ENCODE measurements around the gene DLX1. TPM values are rescaled to one million over a fixed set of nuclear protein-coding genes. Genes with fewer than 3 reads are reported as not detected.

The DLX1 gene
- total RNA-seq, 1 experiment from 2014 or later = 2.0 TPM

DNA sequence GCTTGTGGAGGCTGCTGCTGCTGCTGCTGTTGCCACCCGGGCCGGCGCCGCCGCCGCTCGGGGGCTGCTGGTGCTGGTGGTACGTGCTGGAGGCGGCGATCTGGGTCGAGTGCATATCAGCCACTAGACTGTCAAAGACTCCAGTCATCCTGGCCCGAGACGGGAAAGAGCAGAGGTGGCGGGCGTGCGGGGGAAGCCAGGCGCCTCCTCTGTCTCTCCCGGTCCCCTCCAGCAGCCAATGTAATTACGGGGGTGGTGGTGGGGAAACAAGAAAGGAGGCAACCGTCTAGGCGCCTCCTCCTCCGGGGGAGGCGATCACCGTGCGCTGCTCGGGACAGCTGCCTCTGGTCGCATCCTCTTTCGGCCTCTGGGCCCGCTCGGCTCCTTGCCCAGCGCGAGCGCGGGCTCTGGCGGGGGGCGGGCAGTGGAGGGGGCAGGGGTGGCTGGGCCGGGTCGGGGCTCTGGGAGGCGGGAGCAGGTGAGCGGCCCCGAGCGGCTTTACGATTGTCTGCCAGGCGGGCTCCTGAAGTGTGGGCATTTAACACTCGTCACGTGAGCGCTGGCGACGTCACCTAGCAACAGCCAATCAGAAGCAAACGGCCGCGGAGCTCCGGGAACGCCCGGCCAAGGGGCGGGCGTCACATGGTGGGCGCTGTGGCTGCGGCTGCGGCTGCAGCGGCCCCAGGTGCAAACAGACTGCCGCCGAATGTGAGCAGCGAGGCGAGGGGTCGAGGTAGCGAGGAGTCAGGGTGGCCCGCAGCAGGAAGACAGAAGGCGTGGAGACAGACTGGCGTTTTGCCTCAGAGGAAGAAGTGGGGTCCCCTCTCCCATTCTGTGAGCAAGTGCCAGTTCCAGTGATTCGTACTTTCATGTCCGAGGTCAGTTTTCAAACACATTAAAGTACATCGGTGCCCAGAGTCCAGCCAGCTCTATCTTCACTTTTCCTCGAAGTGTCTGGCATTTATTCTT, 17.4 kb downstream of the DLX1 start, which contains the start of gene DLX2:
TSS of gene DLX2 (minus strand) at position 510 of the 969 bp plus-strand sequence. CDS start at position 148, 362 bp downstream.
- CTCF ChIA-PET = interaction anchor here (0.6 to 2.0 kb wide), 12 partner anchors 8 to 529 kb away, joined by 3 to 8 read pairs (median 4); no protein-coding TSS in a partner anchor
- POLR2A ChIA-PET = interaction anchor here (0.6 to 1.0 kb wide), 7 partner anchors 8 to 289 kb away, joined by 3 read pairs; partner anchors contain the start of gene HAT1
- RAD21 ChIA-PET (ENCODE audit: low non-redundant PET in 1 of 2, low total read pairs in 2 of 2, uncharacterized antibody in 2 of 2, unreplicated experiment in 2 of 2) = interaction anchor here in 1 of 2 experiments (0.6 kb wide), 1 partner anchor 70 kb away, joined by 4 read pairs; no protein-coding TSS in a partner anchor
- Histone ChIP-seq H3K4me3 (replicated peaks in 1 of 2; ENCODE audit: low read depth in 1 of 2, low read length in 2 of 2) (peak within 1 kb of the TSS; percentile 60 to 64), H3K9me2 (ENCODE audit: insufficient read depth) (no peaks in the 10 kb centered on the region), H3K9ac (ENCODE audit: low read length) (peak within 1 kb of the TSS; percentile 63), H3K9me3 (ENCODE audit: control insufficient read depth in 1 of 2, insufficient read depth in 1 of 2, low read depth in 1 of 2, low read length in 2 of 2) (no peaks in the 10 kb centered on the region), H2AFZ (ENCODE audit: low read depth, low read length, poor library complexity, severe bottlenecking) (peak within 1 kb of the TSS; percentile 94), H3K4me2 (ENCODE audit: low read length) (peak within 1 kb of the TSS; percentile 86), H3K36me3 (ENCODE audit: control insufficient read depth in 1 of 2, insufficient read depth in 2 of 2, low read length in 2 of 2) (no peaks in the 10 kb centered on the region), H3K79me2 (ENCODE audit: insufficient read depth, low read length) (no peaks in the 10 kb centered on the region), H3K4me1 (ENCODE audit: control insufficient read depth in 1 of 2, insufficient read depth in 2 of 2, low read length in 2 of 2) (peaks cover 41 to 56% of the 10 kb centered on the region in 2 experiments), H3K27ac (ENCODE audit: low read depth, low read length) (peak within 1 kb of the TSS; percentile 53; the same call in 1 of the 2 replicates), H3K27me3 (ENCODE audit: insufficient read depth, low read length) (no peaks in the 10 kb centered on the region), H4K20me1 (ENCODE audit: insufficient read depth) (no peaks in the 10 kb centered on the region)
- BruUV-seq (replicated peaks) = no TSS peak
- TF ChIP-seq POLR2AphosphoS5 (IDR thresholded peaks at IDR 0.05; ENCODE audit: low read depth, low read length) = peak; percentile 69
- no peak for TF ChIP-seq ZFX (IDR thresholded peaks at IDR 0.05)
- no peak for TF ChIP-seq FOSL1 (IDR thresholded peaks at IDR 0.05; ENCODE audit: low read depth)
- TF ChIP-seq POLR2A (IDR thresholded peaks at IDR 0.05; ENCODE audit: borderline replicate concordance, extremely low read depth, insufficient read depth, insufficient read length) = no peak
- TF ChIP-seq ZNF274 (IDR thresholded peaks at IDR 0.05; ENCODE audit: low read depth, low read length) = no peak
- no peak for TF ChIP-seq JUND (IDR thresholded peaks at IDR 0.05)
- intact Hi-C loops (cut with micrococcal nuclease) = loop anchor here (1.0 to 5.0 kb wide), 4 partner anchors 94 to 528 kb away; no protein-coding TSS in a partner anchor
- peak; percentile 85 for DNase-seq (ENCODE audit: low read depth, low spot score)
- peak; percentile 71 for ATAC-seq
